GM12878 (cell line): Measurements from ENCODE around the gene SMIM7. TPM values are rescaled to one million over a fixed set of nuclear protein-coding genes. Genes with fewer than 3 reads are reported as not detected.

Experiments used
- ATAC-seq: fragments of 200-7000 bp; cut with Tn5 transposase; 3 replicates; pipeline ENCODE4 v1.9.1; 2020; ENCODE audit warnings: mild to moderate bottlenecking, moderate library complexity
- BruUV-seq: library from RNA; stranded (reverse); fragments of 400-500 nt; replicated peaks from 2 replicates; lab custom pipeline; 2021; lab: Mats Ljungman, UMichigan
- CTCF ChIA-PET: fragments of 300-600 bp; sonication (Branson Sonifier 250); formaldehyde crosslinking; extraction: SDS; loops from one replicate; lab custom pipeline; 2021; ENCODE audit warnings: inconsistent platforms; lab: Yijun Ruan, JAX
- POLR2A ChIA-PET: fragments of 350-600 bp; formaldehyde crosslinking; extraction: SDS; loops from one replicate; lab custom pipeline; 2021; ENCODE audit warnings: inconsistent platforms; lab: Charles Lee
- RAD21 ChIA-PET: fragments of 300-600 bp; sonication (Branson Sonifier 250); formaldehyde crosslinking; loops from one replicate; lab custom pipeline; 2023; ENCODE audit warnings: antibody characterized with exemption; ENCODE audit not compliant: unreplicated experiment; lab: Charles Lee
- SMC1A ChIA-PET: fragments of 300-600 bp; sonication (Branson Sonifier 250); formaldehyde crosslinking; loops from one replicate; lab custom pipeline; 2023; ENCODE audit not compliant: unreplicated experiment, uncharacterized antibody; lab: Charles Lee
- DNase-seq: peaks from one replicate; pipeline ENCODE4 v3.0.0-alpha.2; 2011; ENCODE audit warnings: low read depth, low spot score
- FAIRE-seq: peaks from 3 replicates; lab custom pipeline; 2011; peaks lifted over from hg19 to GRCh38; lab: Jason Lieb, UNC
- H2AFZ ChIP-seq: 2 replicates; pipeline ENCODE4 v1.6.0; 2011; ENCODE audit warnings: low read depth, low read length, control low read depth; ENCODE audit not compliant: control insufficient read depth
- H3K27ac ChIP-seq: 2 replicates; pipeline ENCODE4 v1.5.1; 2011; ENCODE audit warnings: control low read depth; ENCODE audit not compliant: control insufficient read depth, insufficient read depth
- H3K27me3 ChIP-seq, 2 experiments: replicated peaks in 1 of 2; 2 replicates each; pipeline versions ENCODE4 v1.6.0 to v1.6.1; 2011; ENCODE audit warnings: low read length in 1 of 2; ENCODE audit not compliant: control insufficient read depth in 2 of 2, insufficient read depth in 2 of 2
- H3K36me3 ChIP-seq, 2 experiments: 2 replicates each; pipeline ENCODE4 v1.5.1; 2011; ENCODE audit warnings: low read length in 1 of 2; ENCODE audit not compliant: control insufficient read depth in 2 of 2, insufficient read depth in 2 of 2
- H3K4me1 ChIP-seq: 2 replicates; pipeline ENCODE4 v1.6.1; 2011; ENCODE audit warnings: mild to moderate bottlenecking, low read length, moderate library complexity, mixed read lengths; ENCODE audit not compliant: control insufficient read depth, insufficient read depth
- H3K4me2 ChIP-seq: 2 replicates; pipeline ENCODE4 v1.6.0; 2011; ENCODE audit warnings: control low read depth; ENCODE audit not compliant: control insufficient read depth, insufficient read depth
- H3K4me3 ChIP-seq: fragments of 200-600 bp; sonication (generic); 2 replicates; pipeline ENCODE4 v1.5.1; 2016
- H3K79me2 ChIP-seq: 2 replicates; pipeline ENCODE4 v1.6.0; 2011; ENCODE audit warnings: low read length; ENCODE audit not compliant: control insufficient read depth, insufficient read depth
- H3K9ac ChIP-seq: 2 replicates; pipeline ENCODE4 v1.8.0; 2011; ENCODE audit warnings: low read length, control low read depth, mixed read lengths; ENCODE audit not compliant: control insufficient read depth, insufficient read depth
- H3K9me3 ChIP-seq: replicated peaks from 3 replicates; pipeline ENCODE4 v1.5.1; 2011; ENCODE audit warnings: mild to moderate bottlenecking, low read length; ENCODE audit not compliant: control insufficient read depth, insufficient read depth
- H4K20me1 ChIP-seq: 2 replicates; pipeline ENCODE4 v1.6.0; 2011; ENCODE audit not compliant: control insufficient read depth, insufficient read depth
- BACH1 ChIP-seq: fragments of 450-650 bp; IDR thresholded peaks from 2 replicates; pipeline ENCODE4 v1.6.1; 2017; ENCODE audit warnings: mild to moderate bottlenecking, borderline replicate concordance
- BHLHE40 ChIP-seq, 2 experiments: fragments of 450-650 bp in 1 of 2; IDR thresholded peaks; 2 replicates each; pipeline ENCODE4 v1.6.1; 2011 to 2017; ENCODE audit warnings: low read depth in 2 of 2, borderline replicate concordance in 1 of 2, improper control_type of control experiment in 1 of 2, low read length in 1 of 2, mild to moderate bottlenecking in 1 of 2
- CEBPB ChIP-seq, 2 experiments: fragments of 150-350 bp in 1 of 2; IDR thresholded peaks; 2 replicates each; pipeline ENCODE4 v1.6.1; 2012 to 2014; ENCODE audit warnings: low read depth in 2 of 2, low read length in 2 of 2, borderline replicate concordance in 1 of 2, inconsistent platforms in 1 of 2
- EZH2 ChIP-seq: IDR thresholded peaks from 2 replicates; pipeline ENCODE4 v1.6.1; 2012; ENCODE audit warnings: low read depth, mild to moderate bottlenecking, control low read depth, inconsistent platforms, low read length, borderline replicate concordance; ENCODE audit not compliant: control insufficient read depth
- IKZF1 ChIP-seq: fragments of 450-650 bp; conservative IDR thresholded peaks from 2 replicates; pipeline ENCODE4 v1.6.1; 2017; ENCODE audit warnings: antibody characterized with exemption, mild to moderate bottlenecking
- NR2C1 ChIP-seq: fragments of 450-650 bp; IDR thresholded peaks from 2 replicates; pipeline ENCODE4 v1.6.1; 2017; ENCODE audit warnings: antibody characterized with exemption, mild to moderate bottlenecking, moderate library complexity
- RB1 ChIP-seq: fragments of 450-650 bp; formaldehyde crosslinking; IDR thresholded peaks from 2 replicates; pipeline ENCODE4 v1.6.1; 2017; ENCODE audit warnings: mild to moderate bottlenecking, borderline replicate concordance
- RUNX3 ChIP-seq: IDR thresholded peaks from 2 replicates; pipeline ENCODE4 v1.6.1; 2012; ENCODE audit warnings: low read length, inconsistent platforms
- WGBS: methylation state at CpG from one replicate; pipeline ENCODE4 v1.1.6; 2016; ENCODE audit warnings: low lambda C conversion rate; ENCODE audit not compliant: insufficient replicate concordance, insufficient coverage; ENCODE audit errors: missing lambda C conversion rate; 5-methylcytosine and 5-hydroxymethylcytosine counted together
- in situ Hi-C: fragments of 300-500 bp; cut with MboI; formaldehyde crosslinking; loops from 9 replicates; pipeline ENCODE4 v1.14.3; 2018; ENCODE audit warnings: mixed read lengths
- intact Hi-C: fragments of 100-400 bp; cut with micrococcal nuclease; formaldehyde crosslinking; loops from one replicate; pipeline ENCODE4 v1.14.2; 2022; ENCODE audit not compliant: unreplicated experiment
- polyA plus RNA-seq, 11 experiments: library from polyadenylated mRNA; depleted of rRNA in 4 of 11; unstranded in 6 of 11; stranded (reverse) in 5 of 11; fragments of >200 nt; fragmentation: Nextera tagmentation in 4 of 11; fragmentation: Illumina TruSeq in 1 of 11; extraction: Ambion mirVana in 4 of 11; extraction: Trizol in 1 of 11; gene quantifications; 1 replicate in 1 of 11; 2 replicates in 10 of 11; pipeline versions ENCODE4 v1.2.1 to v1.2.3, GENCODE V29; 2011 to 2016; ENCODE audit warnings: inconsistent platforms in 2 of 11, missing spikeins in 2 of 11, low read depth in 1 of 11
- total RNA-seq, 4 experiments: library from RNA; depleted of rRNA in 3 of 4; stranded (reverse); fragments of >200 nt in 3 of 4; fragmentation: Illumina TruSeq in 1 of 4; extraction: Trizol in 1 of 4; gene quantifications; 2 replicates each; pipeline versions ENCODE4 v1.2.1 to v1.2.3, GENCODE V29; 2013 to 2021
- TF ChIP-seq, protein P1 (sequence below): fragments of 450-650 bp; formaldehyde crosslinking; IDR thresholded peaks from 2 replicates; pipeline ENCODE4 v1.5.0; 2022; ENCODE audit warnings: mild to moderate bottlenecking, missing genetic modification characterization
- TF ChIP-seq, protein P2 (sequence below): fragments of 450-650 bp; IDR thresholded peaks from 2 replicates; pipeline ENCODE4 v1.6.1; 2017; ENCODE audit warnings: mild to moderate bottlenecking

SMIM7 gene
- total and polyA plus RNA-seq, 10 of the 15 experiments (the other 5 are each of a cell fraction or from before 2014, with no cell fraction given): 45.7 to 170 (median 70.8) TPM

DNA sequence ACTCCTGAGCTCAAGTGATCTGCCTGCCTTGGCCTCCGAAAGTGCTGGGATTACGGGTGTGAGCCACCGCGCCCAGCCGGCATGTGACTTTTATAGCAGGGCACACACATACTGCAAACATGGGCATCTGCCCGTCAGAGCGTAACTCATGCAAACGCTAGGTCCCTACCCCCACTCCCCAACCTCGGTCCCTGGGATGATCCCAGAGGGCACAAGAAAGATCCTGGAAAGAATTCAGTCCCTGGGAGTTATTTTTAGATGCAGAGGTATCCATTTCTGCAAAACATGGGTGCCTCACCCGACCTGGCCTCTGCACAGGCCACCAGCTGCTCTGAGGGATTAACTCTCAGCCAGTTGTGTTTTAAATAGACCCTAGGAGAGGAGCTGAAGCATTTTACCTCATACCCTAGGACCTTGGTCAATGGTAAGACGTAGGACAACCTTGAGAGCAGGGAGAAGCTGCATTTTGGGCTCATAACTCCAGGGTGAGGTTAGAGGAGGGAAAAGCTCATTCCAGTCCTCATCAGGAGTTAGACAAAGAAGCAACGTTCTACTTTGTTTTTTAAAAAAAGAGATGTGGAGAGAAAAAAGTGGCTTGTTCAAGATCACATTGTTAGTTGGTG lies 11.8 kb upstream of the SMIM7 start:
- no peak for ATAC-seq
- Histone ChIP-seq H3K36me3 (peaks cover 0 to 2% of the 10 kb centered on the region in 2 experiments; a peak in 3 of 4 replicates), H3K4me3 (no peak overlapping the region), H4K20me1 (no peaks in the 10 kb centered on the region), H3K27me3 (no peaks in the 10 kb centered on the region), H3K79me2 (peaks cover 3% of the 10 kb centered on the region; the same call in 1 of the 2 replicates), H3K27ac (no peak overlapping the region), H3K4me1 (no peaks in the 10 kb centered on the region)
- FAIRE-seq: no peak
- intact Hi-C loops (no loop called here), in situ Hi-C loops (no loop called here)
- 83% methylated on average over 12 of the region's 12 CpGs for WGBS
- DNase-seq: no peak
- ChIA-PET SMC1A (interaction anchor here (0.9 to 1.1 kb wide), 2 partner anchors 8 to 11 kb away, joined by 3 read pairs; partner anchors contain the start of gene TMEM38A), CTCF (no interaction called here), POLR2A (interaction anchor here (0.5 to 0.6 kb wide), 3 partner anchors 474 to 1150 kb away, joined by 3 to 4 read pairs (median 3); partner anchors contain the start of gene AP1M1)
- no TSS peak for BruUV-seq
- no peak for TF ChIP-seq BACH1
- no peak for TF ChIP-seq CEBPB (IDR thresholded peaks at IDR 0.05; ENCODE audit: borderline replicate concordance in 1 of 2, low read depth in 2 of 2, low read length in 2 of 2)
- no peak for TF ChIP-seq RB1
- TF ChIP-seq EZH2: no peak
- TF ChIP-seq, protein P1, sequence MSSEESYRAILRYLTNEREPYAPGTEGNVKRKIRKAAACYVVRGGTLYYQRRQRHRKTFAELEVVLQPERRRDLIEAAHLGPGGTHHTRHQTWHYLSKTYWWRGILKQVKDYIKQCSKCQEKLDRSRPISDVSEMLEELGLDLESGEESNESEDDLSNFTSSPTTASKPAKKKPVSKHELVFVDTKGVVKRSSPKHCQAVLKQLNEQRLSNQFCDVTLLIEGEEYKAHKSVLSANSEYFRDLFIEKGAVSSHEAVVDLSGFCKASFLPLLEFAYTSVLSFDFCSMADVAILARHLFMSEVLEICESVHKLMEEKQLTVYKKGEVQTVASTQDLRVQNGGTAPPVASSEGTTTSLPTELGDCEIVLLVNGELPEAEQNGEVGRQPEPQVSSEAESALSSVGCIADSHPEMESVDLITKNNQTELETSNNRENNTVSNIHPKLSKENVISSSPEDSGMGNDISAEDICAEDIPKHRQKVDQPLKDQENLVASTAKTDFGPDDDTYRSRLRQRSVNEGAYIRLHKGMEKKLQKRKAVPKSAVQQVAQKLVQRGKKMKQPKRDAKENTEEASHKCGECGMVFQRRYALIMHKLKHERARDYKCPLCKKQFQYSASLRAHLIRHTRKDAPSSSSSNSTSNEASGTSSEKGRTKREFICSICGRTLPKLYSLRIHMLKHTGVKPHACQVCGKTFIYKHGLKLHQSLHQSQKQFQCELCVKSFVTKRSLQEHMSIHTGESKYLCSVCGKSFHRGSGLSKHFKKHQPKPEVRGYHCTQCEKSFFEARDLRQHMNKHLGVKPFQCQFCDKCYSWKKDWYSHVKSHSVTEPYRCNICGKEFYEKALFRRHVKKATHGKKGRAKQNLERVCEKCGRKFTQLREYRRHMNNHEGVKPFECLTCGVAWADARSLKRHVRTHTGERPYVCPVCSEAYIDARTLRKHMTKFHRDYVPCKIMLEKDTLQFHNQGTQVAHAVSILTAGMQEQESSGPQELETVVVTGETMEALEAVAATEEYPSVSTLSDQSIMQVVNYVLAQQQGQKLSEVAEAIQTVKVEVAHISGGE (CRISPR knock-in tag): no peak
- TF ChIP-seq NR2C1: no peak
- no peak for TF ChIP-seq BHLHE40 (IDR thresholded peaks at IDR 0.05; ENCODE audit: borderline replicate concordance in 1 of 2, low read depth in 2 of 2, low read length in 1 of 2)
- no peak for TF ChIP-seq RUNX3
- no peak for TF ChIP-seq IKZF1
- TF ChIP-seq, protein P2, sequence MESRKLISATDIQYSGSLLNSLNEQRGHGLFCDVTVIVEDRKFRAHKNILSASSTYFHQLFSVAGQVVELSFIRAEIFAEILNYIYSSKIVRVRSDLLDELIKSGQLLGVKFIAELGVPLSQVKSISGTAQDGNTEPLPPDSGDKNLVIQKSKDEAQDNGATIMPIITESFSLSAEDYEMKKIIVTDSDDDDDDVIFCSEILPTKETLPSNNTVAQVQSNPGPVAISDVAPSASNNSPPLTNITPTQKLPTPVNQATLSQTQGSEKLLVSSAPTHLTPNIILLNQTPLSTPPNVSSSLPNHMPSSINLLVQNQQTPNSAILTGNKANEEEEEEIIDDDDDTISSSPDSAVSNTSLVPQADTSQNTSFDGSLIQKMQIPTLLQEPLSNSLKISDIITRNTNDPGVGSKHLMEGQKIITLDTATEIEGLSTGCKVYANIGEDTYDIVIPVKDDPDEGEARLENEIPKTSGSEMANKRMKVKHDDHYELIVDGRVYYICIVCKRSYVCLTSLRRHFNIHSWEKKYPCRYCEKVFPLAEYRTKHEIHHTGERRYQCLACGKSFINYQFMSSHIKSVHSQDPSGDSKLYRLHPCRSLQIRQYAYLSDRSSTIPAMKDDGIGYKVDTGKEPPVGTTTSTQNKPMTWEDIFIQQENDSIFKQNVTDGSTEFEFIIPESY: no peak
- TF ChIP-seq, all 136 proteins: peak for 0
- H2AFZ ChIP-seq: no peak overlapping the region
- RAD21 ChIA-PET: interaction anchor here (0.8 to 0.9 kb wide), 2 partner anchors 84 to 122 kb away, joined by 3 to 4 read pairs; no protein-coding TSS in a partner anchor
- H3K9ac ChIP-seq: no peak overlapping the region
- H3K4me2 ChIP-seq: no peak overlapping the region
- H3K9me3 ChIP-seq: no peaks in the 10 kb centered on the region
